Ascending aorta (tissue), 2 donors: Measurements from ENCODE around the gene SRRM4. TPM values are rescaled to one million over a fixed set of nuclear protein-coding genes. Genes with fewer than 3 reads are reported as not detected.

Experiments
- DNase-seq, 2 donors: peaks; one replicate each; pipeline ENCODE4 v3.0.0-alpha.2; 2019; ENCODE audit warnings: low spot score in 2 of 2
- H3K27ac ChIP-seq, 2 donors: fragments of 200-600 bp; sonication (generic); one replicate each; pipeline ENCODE4 v1.5.1; 2016 to 2017; ENCODE audit warnings: mild to moderate bottlenecking in 1 of 2
- H3K27me3 ChIP-seq: fragments of 200-600 bp; sonication (generic); one replicate; pipeline ENCODE4 v1.5.1; 2017
- H3K36me3 ChIP-seq, 2 donors: fragments of 200-600 bp; sonication (generic); one replicate each; pipeline ENCODE4 v1.5.1; 2016
- H3K4me1 ChIP-seq, 2 donors: fragments of 200-600 bp; sonication (generic); one replicate each; pipeline ENCODE4 v1.5.1; 2016 to 2017; ENCODE audit warnings: mild to moderate bottlenecking in 1 of 2
- H3K4me3 ChIP-seq, 2 donors: fragments of 200-600 bp; sonication (generic); one replicate each; pipeline ENCODE4 v1.5.1; 2016 to 2017; ENCODE audit warnings: mild to moderate bottlenecking in 1 of 2
- H3K9me3 ChIP-seq, 2 donors: fragments of 200-600 bp; sonication (generic); one replicate each; pipeline ENCODE4 v1.5.1; 2016
- CTCF ChIP-seq, 3 experiments: fragments of 200-600 bp in 2 of 3; fragments of 450-650 bp in 1 of 3; sonication (generic) in 2 of 3; IDR thresholded peaks; one replicate each; pipeline ENCODE4 v1.5.1; 2016 to 2019; ENCODE audit warnings: antibody characterized with exemption in 3 of 3, mild to moderate bottlenecking in 1 of 3, moderate library complexity in 1 of 3
- intact Hi-C: fragments of 100-400 bp; cut with DNase I; formaldehyde crosslinking; loops from one replicate; pipeline ENCODE4 v1.15.1; 2023
- total RNA-seq: library from RNA; depleted of rRNA; stranded (reverse); fragments of >200 nt; gene quantifications from one replicate; pipeline ENCODE4 v1.1.0, GENCODE V29; 2016

SRRM4 gene
- total RNA-seq, 1 donor from 2014 or later = not detected

- intact Hi-C loops = loop anchor here (2.0 to 10.0 kb wide), 3 partner anchors 67 to 431 kb away; no protein-coding TSS in a partner anchor
- Histone ChIP-seq H3K36me3 (no peaks in the 10 kb centered on the region), H3K27ac (no peak overlapping the region), H3K27me3 (no peaks in the 10 kb centered on the region), H3K4me1 (no peaks in the 10 kb centered on the region), H3K9me3 (no peaks in the 10 kb centered on the region), H3K4me3 (no peak overlapping the region)
- DNase-seq = no peak
- no peak for TF ChIP-seq CTCF (IDR thresholded peaks at IDR 0.05)
These were observed 133.0 kb downstream of the SRRM4 start for GRCh38 chr12:119114294-119114693.

GRCh38 chr12:119115296-119115905, 134.1 kb downstream of the SRRM4 start:
- Histone ChIP-seq H3K36me3 (no peaks in the 10 kb centered on the region), H3K4me3 (no peak overlapping the region), H3K9me3 (no peaks in the 10 kb centered on the region), H3K27me3 (no peaks in the 10 kb centered on the region), H3K4me1 (no peaks in the 10 kb centered on the region), H3K27ac (no peak overlapping the region)
- intact Hi-C loops = loop anchor here (1.0 to 10.0 kb wide), 4 partner anchors 65 to 429 kb away; no protein-coding TSS in a partner anchor
- peak in 1 of 2 donors; percentile 66 for DNase-seq
- TF ChIP-seq CTCF (IDR thresholded peaks at IDR 0.05) = peak; percentile 73 to 95 (median 93)

GRCh38 chr12:119117936-119118335, 136.6 kb downstream of the SRRM4 start:
- DNase-seq = no peak
- no peak overlapping the region for H3K4me3 ChIP-seq
- intact Hi-C loops = loop anchor here (10.0 kb wide), 1 partner anchor 427 kb away; no protein-coding TSS in a partner anchor
- TF ChIP-seq CTCF (IDR thresholded peaks at IDR 0.05) = no peak
- H3K36me3 ChIP-seq = no peaks in the 10 kb centered on the region
- H3K27me3 ChIP-seq = no peaks in the 10 kb centered on the region
- H3K27ac ChIP-seq = no peak overlapping the region
- H3K9me3 ChIP-seq = no peaks in the 10 kb centered on the region
- no peaks in the 10 kb centered on the region for H3K4me1 ChIP-seq

GRCh38 chr12:119118625-119119024, 137.3 kb downstream of the SRRM4 start:
- no peak for DNase-seq
- no peaks in the 10 kb centered on the region for H3K27me3 ChIP-seq
- H3K4me1 ChIP-seq = no peaks in the 10 kb centered on the region
- no peaks in the 10 kb centered on the region for H3K36me3 ChIP-seq
- H3K27ac ChIP-seq = no peak overlapping the region
- H3K9me3 ChIP-seq = no peaks in the 10 kb centered on the region
- H3K4me3 ChIP-seq = no peak overlapping the region
- TF ChIP-seq CTCF (IDR thresholded peaks at IDR 0.05) = no peak
- intact Hi-C loops = loop anchor here (10.0 kb wide), 1 partner anchor 426 kb away; no protein-coding TSS in a partner anchor

GRCh38 chr12:119122047-119122446, 140.7 kb downstream of the SRRM4 start:
- Histone ChIP-seq H3K27me3 (no peaks in the 10 kb centered on the region), H3K4me1 (no peaks in the 10 kb centered on the region), H3K27ac (no peak overlapping the region), H3K36me3 (no peaks in the 10 kb centered on the region), H3K9me3 (no peaks in the 10 kb centered on the region), H3K4me3 (no peak overlapping the region)
- intact Hi-C loops = no loop called here
- DNase-seq = no peak
- TF ChIP-seq CTCF (IDR thresholded peaks at IDR 0.05) = no peak
